CD4-positive, alpha-beta T cell (primary cell): ENCODE results near the gene CPAMD8. TPM values are rescaled to one million over a fixed set of nuclear protein-coding genes. Genes with fewer than 3 reads are reported as not detected.

Experiments used
- ATAC-seq: fragments of 200-7000 bp; cut with Tn5 transposase; one replicate; pipeline ENCODE4 v1.10.0; 2022; ENCODE audit warnings: mild to moderate bottlenecking; ENCODE audit not compliant: poor library complexity
- CTCF ChIA-PET: fragments of 350-600 bp; sonication (Branson Sonifier 250); formaldehyde crosslinking; loops from one replicate; lab custom pipeline; 2021; ENCODE audit warnings: antibody characterized with exemption, inconsistent platforms; lab: Charles Lee
- POLR2A ChIA-PET: fragments of 350-600 bp; sonication (Branson Sonifier 250); formaldehyde crosslinking; loops from one replicate; lab custom pipeline; 2021; ENCODE audit warnings: antibody characterized with exemption, inconsistent platforms; lab: Charles Lee
- DNase-seq, 14 experiments: peaks; one replicate each; pipeline ENCODE4 v3.0.0-alpha.2; 2013 to 2020; ENCODE audit warnings: mixed read lengths in 2 of 14
- H3K27ac ChIP-seq, 2 donors: one replicate each; pipeline versions ENCODE4 v1.5.1 to v1.7.0; 2013; ENCODE audit warnings: low read length in 2 of 2, low read depth in 1 of 2, mild to moderate bottlenecking in 1 of 2
- H3K27me3 ChIP-seq, 2 experiments: 1 replicate in 1 of 2; 2 replicates in 1 of 2; pipeline versions ENCODE4 v1.6.1 to v1.7.0; 2013; ENCODE audit warnings: low read length in 2 of 2, control low read depth in 1 of 2, mild to moderate bottlenecking in 1 of 2, moderate library complexity in 1 of 2; ENCODE audit not compliant: insufficient read depth in 2 of 2, control insufficient read depth in 1 of 2
- H3K36me3 ChIP-seq: one replicate; pipeline ENCODE4 v1.6.1; 2013; ENCODE audit warnings: low read length, control low read depth; ENCODE audit not compliant: insufficient read depth
- H3K4me1 ChIP-seq: one replicate; pipeline ENCODE4 v1.6.1; 2013; ENCODE audit warnings: low read length, control low read depth; ENCODE audit not compliant: insufficient read depth
- H3K4me3 ChIP-seq: one replicate; pipeline ENCODE4 v1.5.1; 2013; ENCODE audit warnings: mild to moderate bottlenecking, low read length, moderate library complexity
- H3K9me3 ChIP-seq, 2 experiments: 1 replicate in 1 of 2; 2 replicates in 1 of 2; pipeline versions ENCODE4 v1.6.1 to v1.7.0; 2013; ENCODE audit warnings: low read length in 2 of 2, mild to moderate bottlenecking in 2 of 2, control low read depth in 1 of 2, moderate library complexity in 1 of 2; ENCODE audit not compliant: control insufficient read depth in 1 of 2, insufficient read depth in 1 of 2
- H3K27ac Mint-ChIP-seq: one replicate; pipeline ENCODE4 v1.8.0; 2020; ENCODE audit warnings: mixed read lengths
- H3K27me3 Mint-ChIP-seq: one replicate; pipeline ENCODE4 v1.8.0; 2021; ENCODE audit warnings: mixed read lengths
- H3K36me3 Mint-ChIP-seq: one replicate; pipeline ENCODE4 v1.8.0; 2021; ENCODE audit warnings: low read depth, mixed read lengths
- H3K4me1 Mint-ChIP-seq: one replicate; pipeline ENCODE4 v1.8.0; 2021; ENCODE audit warnings: low read depth, mixed read lengths
- H3K4me3 Mint-ChIP-seq: one replicate; pipeline ENCODE4 v1.8.0; 2020; ENCODE audit warnings: mild to moderate bottlenecking, mixed read lengths
- H3K9me3 Mint-ChIP-seq: one replicate; pipeline ENCODE4 v1.8.0; 2020; ENCODE audit warnings: mixed read lengths
- CTCF ChIP-seq: fragments of 200-600 bp; IDR thresholded peaks from one replicate; pipeline ENCODE4 v1.8.0; 2022; ENCODE audit warnings: antibody characterized with exemption, mild to moderate bottlenecking
- intact Hi-C, 2 experiments: fragments of 100-400 bp; cut with DNase I in 1 of 2; cut with micrococcal nuclease in 1 of 2; formaldehyde crosslinking; loops; one replicate each; pipeline versions ENCODE4 v1.15.1 to v1.9.0; 2023 to 2025; cut with DNase I, micrococcal nuclease
- total RNA-seq, 174 experiments: library from RNA in 2 of 174; stranded (reverse) in 2 of 174; gene quantifications; one replicate each; pipeline ENCODE4 v1.2.3 and lab custom pipeline; 2021 to 2026

The CPAMD8 gene
- total RNA-seq, 2 experiments from 2014 or later, result 0.05 to 0.34 TPM

- intact Hi-C loops, result no loop called here
- Histone ChIP-seq H3K9me3 (peaks cover 27 to 69% of the 10 kb centered on the region in 2 experiments), H3K27me3 (no peaks in the 10 kb centered on the region), H3K4me1 (no peaks in the 10 kb centered on the region), H3K27ac (no peak overlapping the region), H3K36me3 (peaks cover 30% of the 10 kb centered on the region), H3K4me3 (no peak overlapping the region)
- POLR2A ChIA-PET, result no interaction called here
- no peaks in the 10 kb centered on the region for H3K4me1 Mint-ChIP-seq
- CTCF ChIA-PET, result no interaction called here
- no peak overlapping the region for H3K27ac Mint-ChIP-seq
- H3K4me3 Mint-ChIP-seq, result no peak overlapping the region
- DNase-seq, result no peak
- ATAC-seq, result no peak
- TF ChIP-seq CTCF, result no peak
- peaks cover 4% of the 10 kb centered on the region for H3K27me3 Mint-ChIP-seq
- peaks cover 10% of the 10 kb centered on the region for H3K9me3 Mint-ChIP-seq
- H3K36me3 Mint-ChIP-seq, result peaks cover 49% of the 10 kb centered on the region
Observed at GRCh38 chr19:16882146-16882545, 144.5 kb downstream of the CPAMD8 start.

DNA sequence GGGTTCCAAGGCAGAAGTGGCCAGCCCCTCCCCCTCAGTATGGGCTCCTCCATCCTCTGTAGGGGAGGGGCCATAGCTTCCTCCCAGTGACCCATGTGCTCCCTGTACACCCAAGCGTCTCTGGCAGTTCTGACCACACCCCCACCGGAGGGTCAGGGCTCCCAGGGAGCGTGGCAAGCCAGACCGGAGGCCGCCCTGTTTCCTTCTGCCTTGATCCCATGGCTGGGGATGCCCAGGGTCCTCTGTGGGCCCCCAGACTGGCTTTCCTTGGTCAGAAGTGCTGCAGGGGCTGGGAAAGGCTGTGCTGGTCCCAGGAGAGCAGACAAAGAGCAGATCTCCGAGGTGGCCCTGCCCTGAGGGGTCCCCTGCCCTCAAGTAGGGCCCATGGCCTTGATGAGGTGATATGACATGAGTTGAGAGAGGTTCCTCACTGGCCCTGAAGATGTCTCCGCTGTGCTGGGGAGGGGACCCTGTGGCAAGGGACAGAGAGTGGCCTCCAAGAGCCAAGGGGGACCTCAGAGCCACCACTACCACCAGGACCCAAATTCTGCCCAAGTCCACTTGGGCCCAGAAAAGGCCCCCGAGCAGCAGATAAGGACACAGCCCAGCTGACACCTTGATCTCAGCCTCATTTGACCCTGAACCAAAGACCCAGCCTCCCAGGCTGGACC is 145.6 kb downstream of the CPAMD8 start:
- Histone ChIP-seq H3K36me3 (peaks cover 41% of the 10 kb centered on the region), H3K9me3 (peaks cover 27 to 69% of the 10 kb centered on the region in 2 experiments), H3K27me3 (no peaks in the 10 kb centered on the region), H3K27ac (no peak overlapping the region), H3K4me1 (no peaks in the 10 kb centered on the region), H3K4me3 (no peak overlapping the region)
- Mint-ChIP-seq H3K9me3 (peaks cover 10% of the 10 kb centered on the region), H3K4me1 (no peaks in the 10 kb centered on the region), H3K27me3 (peaks cover 4% of the 10 kb centered on the region), H3K36me3 (peaks cover 58% of the 10 kb centered on the region), H3K4me3 (no peak overlapping the region), H3K27ac (no peak overlapping the region)
- intact Hi-C loops, result no loop called here
- DNase-seq, result no peak
- no peak for ATAC-seq
- CTCF ChIA-PET, result no interaction called here
- no peak for TF ChIP-seq CTCF
- POLR2A ChIA-PET, result no interaction called here

DNA sequence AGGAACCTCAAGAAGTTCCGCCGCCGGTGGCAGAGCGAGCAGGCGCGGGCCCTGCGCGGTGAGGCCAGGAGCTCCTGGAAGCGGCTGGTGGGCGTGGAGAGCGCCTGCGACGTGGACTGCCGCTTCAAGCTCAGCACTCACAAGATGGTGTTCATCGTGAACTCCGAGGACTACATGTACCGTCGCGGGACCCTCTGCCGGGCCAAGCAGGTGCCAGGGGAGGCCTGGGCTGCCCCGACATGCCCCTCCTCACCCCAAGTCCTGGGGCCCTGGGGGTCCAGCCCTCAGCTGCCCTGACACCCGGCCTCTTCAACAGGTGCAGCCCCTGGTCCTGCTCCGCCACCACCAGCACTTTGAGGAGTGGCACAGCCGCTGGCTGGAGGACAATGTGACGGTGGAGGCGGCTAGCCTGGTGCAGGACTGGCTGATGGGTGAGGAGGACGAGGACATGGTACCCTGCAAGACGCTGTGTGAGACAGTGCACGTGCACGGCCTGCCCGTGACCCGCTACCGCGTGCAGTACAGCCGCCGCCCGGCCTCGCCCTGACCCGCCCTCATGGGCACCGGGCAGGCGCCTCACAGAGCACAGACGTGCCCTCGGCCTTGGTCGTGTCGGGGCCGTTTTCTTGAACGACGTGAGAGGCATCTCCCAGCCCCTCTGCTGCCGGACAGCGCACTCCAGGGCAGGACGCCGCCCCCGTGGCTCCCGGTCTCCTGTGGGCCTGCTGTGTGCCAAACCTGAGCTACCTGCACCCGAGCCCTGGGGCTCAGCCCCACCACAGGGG is 148.2 kb downstream of the CPAMD8 start:
- Mint-ChIP-seq H3K9me3 (peaks cover 10% of the 10 kb centered on the region), H3K27me3 (peaks cover 4% of the 10 kb centered on the region), H3K27ac (no peak overlapping the region), H3K4me1 (peaks cover 14% of the 10 kb centered on the region), H3K4me3 (no peak overlapping the region), H3K36me3 (peaks cover 76% of the 10 kb centered on the region)
- no peaks in the 10 kb centered on the region for H3K4me1 ChIP-seq
- no peaks in the 10 kb centered on the region for H3K27me3 ChIP-seq
- ATAC-seq (no peak), DNase-seq (no peak)
- CTCF ChIA-PET, result no interaction called here
- no peak overlapping the region for H3K4me3 ChIP-seq
- intact Hi-C loops, result no loop called here
- H3K36me3 ChIP-seq, result peaks cover 43% of the 10 kb centered on the region
- POLR2A ChIA-PET, result no interaction called here
- H3K9me3 ChIP-seq, result peaks cover 25 to 52% of the 10 kb centered on the region in 2 experiments
- H3K27ac ChIP-seq, result no peak overlapping the region
- TF ChIP-seq CTCF, result no peak
